ENCODE data around the gene TRAPPC12. TPM values are rescaled to one million over a fixed set of nuclear protein-coding genes. Genes with fewer than 3 reads are reported as not detected.

The TRAPPC12 gene
- total RNA-seq, 1 experiment from 2014 or later = 86.2 TPM

DNA sequence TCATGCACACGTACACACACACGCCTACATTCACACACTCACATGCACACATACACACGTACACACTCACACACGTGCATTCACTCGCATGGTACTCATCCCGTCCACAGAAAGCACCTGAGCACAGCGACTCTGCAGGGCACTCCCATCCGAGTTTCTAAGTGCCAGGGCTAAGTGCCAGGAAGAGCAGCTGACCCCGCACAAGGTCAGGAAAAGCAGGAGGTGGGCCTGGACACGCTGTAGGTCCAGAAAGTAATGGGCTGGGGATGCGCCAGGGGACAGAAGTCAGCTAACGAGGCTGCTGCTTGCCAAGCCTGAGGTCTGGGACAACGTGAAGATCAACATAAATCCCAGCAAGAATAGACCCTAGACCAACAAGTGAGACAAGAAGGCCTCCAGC is 124.0 kb downstream of the TRAPPC12 start:
- no peak overlapping the region for H3K4me2 ChIP-seq (ENCODE audit: low read length)
- ATAC-seq (no peak), DNase-seq (no peak)
- no peak overlapping the region for H3K4me3 ChIP-seq (ENCODE audit: low read length)
- intact Hi-C loops (cut with micrococcal nuclease) = no loop called here
- POLR2A ChIA-PET (ENCODE audit: unreplicated experiment) = no interaction called here
- H3K79me2 ChIP-seq (ENCODE audit: low read length) = peaks cover 12% of the 10 kb centered on the region; the same call in 1 of the 2 replicates
- no peaks in the 10 kb centered on the region for H3K27me3 ChIP-seq (ENCODE audit: low read length)
- no peaks in the 10 kb centered on the region for H4K20me1 ChIP-seq (ENCODE audit: low read length)
- TF ChIP-seq CTCF (conservative IDR thresholded peaks at IDR 0.05; ENCODE audit: low read depth, low read length) (no peak), EZH2phosphoT487 (IDR thresholded peaks at IDR 0.05; ENCODE audit: borderline replicate concordance, low read length) (no peak), EZH2 (IDR thresholded peaks at IDR 0.05; ENCODE audit: low read length, unreplicated experiment) (no peak)
- no peaks in the 10 kb centered on the region for H3F3A ChIP-seq (ENCODE audit: low read length, unreplicated experiment)
- H3K9ac ChIP-seq (ENCODE audit: low read length) = no peak overlapping the region
- no peaks in the 10 kb centered on the region for H3K9me2 ChIP-seq (replicated peaks; ENCODE audit: low read length)
- no peak overlapping the region for H2AFZ ChIP-seq (ENCODE audit: low read length)
- no peaks in the 10 kb centered on the region for H3K9me3 ChIP-seq (ENCODE audit: low read length)
- BruUV-seq (replicated peaks) = no TSS peak
- no peak overlapping the region for H3K27ac ChIP-seq (ENCODE audit: low read length)
- CTCF ChIA-PET = no interaction called here
- peaks cover 34% of the 10 kb centered on the region; the same call in 1 of the 2 replicates for H3K36me3 ChIP-seq (ENCODE audit: low read depth, low read length)
- no peaks in the 10 kb centered on the region for H3K4me1 ChIP-seq (ENCODE audit: insufficient read depth, low read length)

DNA sequence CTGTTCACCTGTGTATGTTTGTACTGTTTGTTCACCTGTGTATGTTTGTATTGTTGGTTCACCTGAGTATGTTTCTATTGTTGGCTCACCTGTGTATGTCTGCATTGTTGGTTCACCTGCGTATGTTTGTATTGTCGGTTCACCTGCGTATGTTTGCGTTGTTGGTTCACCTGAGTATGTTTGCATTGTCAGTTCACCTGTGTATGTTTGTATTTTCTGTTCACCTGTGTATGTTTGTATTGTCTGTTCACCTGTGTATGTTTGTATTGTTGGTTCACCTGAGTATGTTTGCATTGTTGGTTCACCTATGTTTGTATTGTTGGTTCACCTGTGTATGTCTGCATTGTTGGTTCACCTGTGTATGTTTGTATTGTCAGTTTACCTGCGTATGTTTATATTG is 125.2 kb downstream of the TRAPPC12 start:
- BruUV-seq (replicated peaks) = no TSS peak
- Histone ChIP-seq H3K4me3 (ENCODE audit: low read length) (no peak overlapping the region), H3F3A (ENCODE audit: low read length, unreplicated experiment) (no peaks in the 10 kb centered on the region), H3K9me2 (replicated peaks; ENCODE audit: low read length) (no peaks in the 10 kb centered on the region), H3K36me3 (ENCODE audit: low read depth, low read length) (peaks cover 31% of the 10 kb centered on the region), H2AFZ (ENCODE audit: low read length) (no peak overlapping the region), H3K79me2 (ENCODE audit: low read length) (peaks cover 12% of the 10 kb centered on the region; the same call in 1 of the 2 replicates), H3K27ac (ENCODE audit: low read length) (no peak overlapping the region), H3K9me3 (ENCODE audit: low read length) (no peaks in the 10 kb centered on the region), H4K20me1 (ENCODE audit: low read length) (no peaks in the 10 kb centered on the region), H3K4me2 (ENCODE audit: low read length) (no peak overlapping the region), H3K9ac (ENCODE audit: low read length) (no peak overlapping the region), H3K27me3 (ENCODE audit: low read length) (no peaks in the 10 kb centered on the region), H3K4me1 (ENCODE audit: insufficient read depth, low read length) (no peaks in the 10 kb centered on the region)
- no peak for TF ChIP-seq CTCF (conservative IDR thresholded peaks at IDR 0.05; ENCODE audit: low read depth, low read length)
- no peak for TF ChIP-seq EZH2 (IDR thresholded peaks at IDR 0.05; ENCODE audit: low read length, unreplicated experiment)
- TF ChIP-seq EZH2phosphoT487 (IDR thresholded peaks at IDR 0.05; ENCODE audit: borderline replicate concordance, low read length) = no peak
- no peak for ATAC-seq
- intact Hi-C loops (cut with micrococcal nuclease) = no loop called here
- POLR2A ChIA-PET (ENCODE audit: unreplicated experiment) = no interaction called here
- no peak for DNase-seq
- CTCF ChIA-PET = no interaction called here

GRCh38 chr2:3505771-3506170 is 126.3 kb downstream of the TRAPPC12 start:
- TF ChIP-seq EZH2 (IDR thresholded peaks at IDR 0.05; ENCODE audit: low read length, unreplicated experiment) = no peak
- no peak for TF ChIP-seq CTCF (conservative IDR thresholded peaks at IDR 0.05; ENCODE audit: low read depth, low read length)
- TF ChIP-seq EZH2phosphoT487 (IDR thresholded peaks at IDR 0.05; ENCODE audit: borderline replicate concordance, low read length) = no peak
- Histone ChIP-seq H3K27ac (ENCODE audit: low read length) (no peak overlapping the region), H3K4me2 (ENCODE audit: low read length) (no peak overlapping the region), H3K27me3 (ENCODE audit: low read length) (no peaks in the 10 kb centered on the region), H3K9ac (ENCODE audit: low read length) (no peak overlapping the region), H3K4me3 (ENCODE audit: low read length) (no peak overlapping the region), H3K4me1 (ENCODE audit: insufficient read depth, low read length) (no peaks in the 10 kb centered on the region), H3F3A (ENCODE audit: low read length, unreplicated experiment) (no peaks in the 10 kb centered on the region), H3K9me2 (replicated peaks; ENCODE audit: low read length) (no peaks in the 10 kb centered on the region), H2AFZ (ENCODE audit: low read length) (no peak overlapping the region), H3K36me3 (ENCODE audit: low read depth, low read length) (peaks cover 24% of the 10 kb centered on the region), H3K79me2 (ENCODE audit: low read length) (peaks cover 12% of the 10 kb centered on the region; the same call in 1 of the 2 replicates), H3K9me3 (ENCODE audit: low read length) (no peaks in the 10 kb centered on the region), H4K20me1 (ENCODE audit: low read length) (no peaks in the 10 kb centered on the region)
- POLR2A ChIA-PET (ENCODE audit: unreplicated experiment) = interaction anchor here (0.5 to 0.6 kb wide), 2 partner anchors 13 to 41 kb away, joined by 3 read pairs; no protein-coding TSS in a partner anchor
- CTCF ChIA-PET = no interaction called here
- DNase-seq (no peak), ATAC-seq (peak; percentile 85)
- no TSS peak for BruUV-seq (replicated peaks)
- intact Hi-C loops (cut with micrococcal nuclease) = no loop called here

Data from PC-3 (cell line).